DMS114 treated with DMSO at 0.1 percent for 48 hours (cell line): ENCODE measurements around the gene RPS6KC1.
A peak's percentile ranks its signal among the peaks of the same experiment; 100 is the strongest.
"Not testable (repeated sequence)": the region's sequence is repeated elsewhere in the genome, so short reads cannot be mapped to it uniquely, and the experiment has no call there.

Experiments
- DNase-seq: peaks from one replicate; lab custom pipeline; 2025; ENCODE audit not compliant: unreplicated experiment; lab: John Stamatoyannopoulos, UW

RPS6KC1 gene

GRCh38 chr1:213103377-213104306 lies 52.6 kb downstream of the RPS6KC1 start:
- no peak for DNase-seq

GRCh38 chr1:213104604-213105003 lies 53.6 kb downstream of the RPS6KC1 start:
- no peak for DNase-seq

DNA sequence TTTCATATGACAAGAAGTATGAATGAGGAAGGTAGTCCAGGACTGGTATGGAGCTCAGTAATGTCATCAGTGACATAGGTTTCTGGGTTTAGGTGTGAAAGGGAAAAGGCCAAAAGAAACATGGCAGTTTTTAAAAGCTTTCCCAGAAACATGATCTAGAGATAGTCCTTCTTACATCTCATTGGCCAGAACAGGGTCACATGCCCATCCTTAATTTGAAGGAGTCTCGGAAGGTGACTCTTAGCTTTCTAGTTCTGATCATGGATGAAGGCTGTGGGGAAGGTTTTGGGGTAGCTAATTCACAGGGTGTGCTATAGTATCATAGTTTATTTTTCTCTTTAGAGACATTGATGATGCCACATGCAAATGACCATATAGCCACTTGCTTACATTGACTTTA lies 55.3 kb downstream of the RPS6KC1 start:
- DNase-seq, result no peak

- DNase-seq, result no peak
Measured at GRCh38 chr1:213107613-213108012, 56.6 kb downstream of the RPS6KC1 start.

DNA sequence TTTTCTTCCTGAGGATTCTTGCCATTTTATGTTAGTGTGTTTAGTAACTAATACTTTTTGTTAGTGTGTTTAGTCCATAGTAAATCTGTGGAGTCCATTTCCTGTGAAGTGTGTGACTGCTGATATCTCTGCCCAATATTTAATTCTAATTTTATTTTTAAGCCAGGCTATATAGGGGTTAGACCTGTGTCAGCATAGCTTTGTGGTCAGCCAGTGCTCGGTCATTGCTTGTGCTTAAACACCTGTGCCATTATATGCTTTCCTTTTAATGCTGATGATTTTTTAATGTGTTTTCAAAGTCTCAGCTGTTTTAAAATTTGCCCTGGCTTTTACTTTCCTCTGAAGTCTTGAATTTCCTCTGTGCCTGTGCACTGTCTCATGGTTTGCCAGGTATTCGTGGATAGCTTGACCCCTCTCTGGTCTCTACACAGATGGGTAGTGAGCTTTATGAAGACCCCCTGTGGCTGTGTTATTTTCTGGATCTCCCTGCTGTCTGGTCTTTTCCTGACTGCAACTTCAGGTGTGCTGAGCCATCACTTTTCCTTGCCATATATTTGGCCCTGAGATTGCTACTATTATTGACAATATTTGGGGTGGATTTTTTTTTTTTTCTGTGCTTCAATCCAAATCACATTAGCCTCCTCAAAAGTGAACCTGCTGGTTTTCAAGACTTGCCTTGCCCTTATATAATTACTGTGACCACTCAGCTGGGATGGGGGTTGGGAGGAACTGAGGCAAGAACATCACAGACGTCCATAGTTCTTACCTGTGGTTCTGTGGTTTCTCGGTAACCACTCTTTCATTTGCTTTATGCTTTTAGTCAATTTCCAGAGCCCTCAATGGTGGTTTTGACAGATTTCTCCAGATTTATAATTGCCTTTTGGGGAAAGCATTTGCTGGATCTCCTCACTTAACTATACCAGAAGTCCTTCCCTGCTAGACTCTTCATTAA lies 59.6 kb downstream of the RPS6KC1 start:
- DNase-seq, result no peak

DNA sequence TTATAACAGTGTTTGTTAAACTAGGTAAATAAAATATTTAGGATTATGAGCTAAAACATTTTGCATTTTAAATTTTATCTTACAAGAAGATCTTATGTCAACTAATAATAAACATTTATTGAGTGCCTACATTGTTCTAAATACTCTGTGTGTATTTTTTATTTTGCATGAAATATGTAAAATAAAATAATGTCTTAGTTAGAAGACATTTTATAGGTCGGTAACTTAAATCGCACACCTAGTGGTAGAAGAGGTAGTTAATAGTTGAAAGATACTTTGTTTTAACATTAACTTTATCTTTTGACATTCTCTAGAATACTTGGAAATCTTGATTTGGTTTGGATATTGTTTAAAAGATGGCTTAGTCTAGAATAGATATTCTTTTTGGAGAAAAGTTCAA lies 60.5 kb downstream of the RPS6KC1 start:
- no peak for DNase-seq

DNA sequence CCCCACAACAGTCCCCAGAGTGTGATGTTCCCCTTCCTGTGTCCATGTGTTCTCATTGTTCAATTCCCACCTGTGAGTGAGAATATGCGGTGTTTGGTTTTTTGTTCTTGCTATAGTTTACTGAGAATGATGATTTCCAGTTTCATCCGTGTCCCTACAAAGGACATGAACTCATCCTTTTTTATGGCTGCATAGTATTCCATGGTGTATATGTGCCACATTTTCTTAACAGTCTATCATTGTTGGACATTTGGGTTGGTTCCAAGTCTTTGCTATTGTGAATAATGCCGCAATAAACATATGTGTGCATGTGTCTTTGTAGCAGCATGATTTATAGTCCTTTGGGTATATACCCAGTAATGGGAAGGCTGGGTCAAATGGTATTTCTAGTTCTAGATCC lies 61.7 kb downstream of the RPS6KC1 start:
- not testable (repeated sequence) for DNase-seq

DNA sequence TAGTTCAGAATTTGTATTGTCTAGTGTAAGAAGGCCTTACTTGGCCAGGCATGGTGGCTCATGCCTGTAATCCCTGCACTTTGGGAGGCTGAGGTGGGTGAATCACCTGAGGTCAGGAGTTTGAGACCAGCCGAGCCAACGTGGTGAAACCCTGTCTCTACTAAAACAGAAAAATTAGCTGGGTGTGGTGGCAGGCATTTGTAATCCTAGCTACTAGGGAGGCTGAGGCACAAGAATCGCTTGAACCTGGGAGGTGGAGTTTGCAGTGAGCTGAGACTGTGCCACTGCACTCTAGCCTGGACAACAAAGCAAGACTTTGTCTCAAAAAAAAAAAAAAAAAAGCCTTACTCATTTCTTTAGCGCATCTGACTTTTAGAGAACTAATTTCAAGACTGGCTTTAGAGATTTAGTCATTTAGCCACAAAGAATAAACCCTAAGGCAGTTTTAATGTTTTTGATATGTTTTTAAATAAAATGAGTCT lies 66.7 kb downstream of the RPS6KC1 start:
- DNase-seq, result not testable (repeated sequence)

DNA sequence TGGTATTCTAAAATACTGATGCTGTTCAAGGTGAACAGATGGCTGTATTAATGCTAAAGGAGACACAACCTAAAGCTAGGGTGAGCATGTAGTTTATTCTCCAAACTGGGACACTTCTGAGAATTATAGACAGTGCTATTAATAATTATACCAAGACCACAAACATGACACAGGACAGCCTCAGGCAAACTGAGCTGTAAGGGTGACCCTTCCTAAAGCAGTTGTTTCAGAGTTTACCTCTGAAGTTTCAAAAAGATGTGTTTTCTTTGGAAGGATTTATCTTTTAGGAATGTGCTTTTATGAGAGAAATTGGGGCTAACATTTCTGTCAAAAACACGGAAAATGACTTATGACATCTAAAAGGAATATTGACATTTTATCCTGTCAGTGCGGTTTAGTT lies 68.8 kb downstream of the RPS6KC1 start:
- no peak for DNase-seq

DNA sequence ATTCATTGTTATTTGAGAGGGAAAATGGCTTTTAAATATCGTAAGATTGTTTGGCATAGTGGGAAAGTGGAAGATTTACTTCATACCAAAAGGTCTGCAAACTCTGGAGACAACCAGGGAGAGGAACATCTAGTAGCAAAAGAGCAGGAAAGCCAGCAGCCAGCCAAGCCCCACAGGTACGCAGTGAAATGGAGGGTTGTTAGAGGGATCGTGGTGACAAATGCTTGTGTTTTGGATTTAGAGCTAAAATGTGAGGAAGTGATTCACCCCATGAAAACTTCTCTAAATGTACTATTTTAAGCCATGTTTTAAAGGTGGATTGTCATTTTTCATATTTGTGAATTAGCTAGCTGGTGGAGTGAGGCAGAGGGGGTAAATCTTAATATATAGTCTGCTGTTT lies 69.3 kb downstream of the RPS6KC1 start:
- no peak for DNase-seq

- DNase-seq, result no peak
Measured at GRCh38 chr1:213120961-213121360, 69.9 kb downstream of the RPS6KC1 start.

- peak; percentile 43 for DNase-seq
Measured at GRCh38 chr1:213122514-213122929, 71.5 kb downstream of the RPS6KC1 start.

- no peak for DNase-seq
Measured at GRCh38 chr1:213123087-213123486, 72.0 kb downstream of the RPS6KC1 start.

DNA sequence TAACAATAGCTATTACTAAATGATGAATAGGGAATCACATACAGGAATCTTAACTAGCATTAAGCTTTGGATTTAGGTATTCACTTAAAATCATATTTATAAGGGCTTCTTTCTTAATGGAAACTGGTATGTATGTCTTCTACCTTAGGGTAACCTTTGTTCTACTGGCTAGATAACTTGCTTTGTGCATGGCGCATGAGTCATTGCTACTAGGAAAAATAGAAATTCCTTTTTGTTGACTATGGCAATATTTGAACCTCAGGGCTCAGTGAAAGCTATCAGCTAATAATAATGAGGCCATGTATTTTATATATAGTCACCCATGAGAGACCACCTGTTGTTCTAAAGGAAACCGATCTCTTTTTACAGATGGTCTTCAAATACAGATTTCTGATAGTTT lies 72.5 kb downstream of the RPS6KC1 start:
- no peak for DNase-seq

- no peak for DNase-seq
Measured at GRCh38 chr1:213124590-213124989, 73.5 kb downstream of the RPS6KC1 start.

DNA sequence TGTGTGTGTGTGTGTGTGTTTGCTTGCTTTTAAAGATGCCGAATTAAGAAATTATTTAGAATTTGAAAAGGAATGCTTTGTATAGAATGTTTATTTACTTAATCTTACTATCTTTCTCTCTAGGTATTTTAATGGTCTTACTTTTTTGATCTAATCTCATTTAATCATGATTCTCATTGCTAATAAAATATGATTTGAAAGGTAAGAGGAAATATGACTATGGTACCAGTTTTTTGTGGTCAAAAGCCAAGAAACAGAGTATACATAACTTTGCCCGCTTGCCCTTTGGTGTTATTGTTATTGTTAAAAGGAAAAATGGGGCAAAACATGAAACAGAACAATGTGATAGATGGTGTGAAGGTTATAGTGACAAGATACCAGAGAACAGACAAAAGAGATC lies 74.6 kb downstream of the RPS6KC1 start:
- DNase-seq, result no peak

- DNase-seq, result no peak
Measured at GRCh38 chr1:213127074-213127473, 76.0 kb downstream of the RPS6KC1 start.

DNA sequence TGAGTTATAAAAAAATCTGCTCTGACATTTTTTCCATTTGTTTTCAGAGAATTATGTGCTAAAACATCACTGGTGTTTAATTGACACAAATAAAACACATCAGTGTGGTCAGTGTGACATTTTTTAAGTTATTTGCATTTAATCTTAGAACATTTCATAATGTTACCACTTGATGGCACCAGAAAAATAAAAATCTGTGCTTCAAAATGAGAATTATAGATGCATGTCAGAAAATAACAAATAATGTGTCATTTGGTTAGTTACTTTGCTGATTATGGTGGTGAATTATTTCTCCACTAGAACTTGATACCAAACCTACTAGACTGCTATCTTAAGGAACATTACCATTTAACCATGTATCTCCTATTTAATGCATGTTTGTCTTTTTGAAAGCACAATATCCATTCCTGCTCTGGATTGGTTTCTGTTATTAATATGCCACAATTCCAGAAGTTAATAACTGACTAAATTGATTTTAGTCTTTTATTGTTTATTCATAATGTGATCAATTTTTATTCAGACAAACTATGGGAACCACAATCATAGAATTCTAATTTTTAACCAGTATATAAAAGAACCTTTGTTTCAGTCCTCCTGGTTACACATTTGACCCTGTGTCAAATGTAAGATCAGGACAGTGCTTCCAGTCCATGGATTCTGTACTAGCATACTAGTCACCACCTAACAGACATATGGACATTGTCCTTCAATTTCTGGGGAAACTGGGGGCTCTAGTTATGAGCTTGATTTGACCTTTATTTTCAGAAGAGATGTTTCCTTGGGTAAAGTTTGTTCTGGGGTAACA lies 81.0 kb downstream of the RPS6KC1 start:
- no peak for DNase-seq

- no peak for DNase-seq
Measured at GRCh38 chr1:213135572-213135971, 84.5 kb downstream of the RPS6KC1 start.

- DNase-seq, result no peak
Measured at GRCh38 chr1:213136190-213136917, 85.3 kb downstream of the RPS6KC1 start.
